ENCODE results near the gene SORCS3.

SORCS3 gene

DNA sequence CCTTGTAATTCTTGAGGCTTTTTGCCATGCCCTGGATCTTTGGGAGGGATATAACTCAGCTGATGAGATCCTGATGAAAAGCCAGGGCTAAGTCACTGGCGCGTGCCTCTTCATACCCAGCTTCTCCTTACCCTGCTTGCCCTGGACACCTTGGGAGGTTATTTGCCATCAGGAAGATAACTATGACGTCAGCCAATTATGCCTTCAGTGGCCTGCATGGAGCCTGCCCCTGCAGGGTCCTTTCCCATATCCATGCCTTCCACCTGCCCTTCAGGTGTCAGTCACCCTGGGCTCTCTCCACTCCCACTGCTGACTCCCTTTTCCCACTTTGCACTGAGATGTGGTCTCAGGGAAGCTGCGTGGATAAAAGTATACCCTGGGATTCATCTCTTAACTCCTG is 520.1 kb downstream of the SORCS3 start:
- in situ Hi-C loops (cut with MboI; ENCODE audit: low sequenced_read_pairs): no loop called here

DNA sequence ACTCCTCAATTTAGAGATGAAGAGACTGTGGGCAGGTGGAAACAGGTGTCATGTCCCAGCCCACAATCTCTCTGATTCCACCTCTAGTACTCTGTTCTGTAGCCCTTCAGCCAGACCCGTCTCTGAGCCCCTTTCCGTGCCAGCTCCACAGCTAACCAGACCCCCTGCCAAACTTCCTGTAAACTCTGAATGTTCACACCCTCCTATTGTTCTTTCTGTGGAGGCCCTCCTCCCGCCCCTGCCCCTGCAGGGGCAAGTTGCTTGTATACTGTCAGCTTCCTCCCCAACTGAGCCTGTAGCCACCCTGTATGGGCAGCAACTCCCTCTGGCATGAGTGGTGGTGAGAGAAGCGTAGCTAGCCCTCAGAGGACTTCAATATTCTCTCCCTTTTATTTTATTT is 520.7 kb downstream of the SORCS3 start:
- in situ Hi-C loops (cut with MboI; ENCODE audit: low sequenced_read_pairs): no loop called here

DNA sequence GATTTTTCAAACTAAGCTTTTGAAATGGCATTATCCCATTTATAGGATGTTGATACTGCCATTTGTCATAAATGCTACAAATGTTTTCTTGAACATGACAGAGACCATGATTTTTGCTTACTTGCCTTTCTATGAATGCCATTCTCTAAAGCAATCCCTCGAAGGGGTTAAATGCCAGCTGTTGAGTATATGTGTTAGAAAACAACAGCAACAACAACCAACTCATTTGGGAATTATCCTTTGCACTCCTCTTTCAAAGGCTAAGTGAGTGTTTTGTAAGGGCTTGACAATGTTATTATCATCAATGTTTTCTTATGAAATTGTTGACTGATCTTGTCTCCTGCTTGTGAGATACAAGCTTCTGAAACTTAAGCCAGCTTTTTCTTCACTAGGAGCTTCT is 529.4 kb downstream of the SORCS3 start:
- in situ Hi-C loops (cut with MboI; ENCODE audit: low sequenced_read_pairs): no loop called here

DNA sequence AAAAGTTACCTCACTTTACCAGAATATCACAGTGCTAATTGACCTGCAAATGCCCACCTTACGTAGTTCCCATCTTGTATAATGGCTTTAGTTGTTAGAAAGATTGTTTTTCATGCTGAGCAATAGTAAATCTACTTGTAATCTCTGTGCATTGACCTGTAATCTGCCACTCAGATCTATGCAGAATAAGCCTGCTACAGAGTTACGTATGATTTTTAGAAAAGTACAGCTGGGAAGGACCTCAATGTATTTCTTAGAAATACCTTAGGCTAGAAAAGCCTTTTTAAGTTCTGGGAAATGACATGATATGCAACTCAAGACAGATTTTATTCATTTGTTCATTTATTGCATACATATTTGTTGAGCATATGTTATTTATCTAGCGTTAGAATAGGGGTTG is 530.9 kb downstream of the SORCS3 start:
- in situ Hi-C loops (cut with MboI; ENCODE audit: low sequenced_read_pairs): no loop called here

DNA sequence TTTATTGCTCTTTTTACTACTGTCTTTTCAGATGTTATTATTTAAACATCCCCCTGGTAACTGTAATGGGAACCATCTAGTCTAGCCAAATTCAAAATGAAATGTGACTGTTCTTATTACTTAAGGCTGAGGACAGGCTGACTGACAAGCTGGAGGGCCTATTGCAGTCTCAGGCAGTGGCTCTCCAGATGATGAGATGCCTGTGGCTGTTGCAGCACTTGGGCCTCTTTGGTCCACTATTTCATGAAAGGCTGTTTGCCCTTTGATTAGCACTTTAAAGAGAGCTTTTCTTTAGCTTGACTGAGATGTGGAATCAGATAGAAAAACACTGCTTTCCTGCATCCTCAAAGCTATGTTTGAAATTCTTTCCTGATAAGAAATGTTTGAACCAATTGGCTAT is 540.5 kb downstream of the SORCS3 start:
- in situ Hi-C loops (cut with MboI; ENCODE audit: low sequenced_read_pairs): no loop called here

DNA sequence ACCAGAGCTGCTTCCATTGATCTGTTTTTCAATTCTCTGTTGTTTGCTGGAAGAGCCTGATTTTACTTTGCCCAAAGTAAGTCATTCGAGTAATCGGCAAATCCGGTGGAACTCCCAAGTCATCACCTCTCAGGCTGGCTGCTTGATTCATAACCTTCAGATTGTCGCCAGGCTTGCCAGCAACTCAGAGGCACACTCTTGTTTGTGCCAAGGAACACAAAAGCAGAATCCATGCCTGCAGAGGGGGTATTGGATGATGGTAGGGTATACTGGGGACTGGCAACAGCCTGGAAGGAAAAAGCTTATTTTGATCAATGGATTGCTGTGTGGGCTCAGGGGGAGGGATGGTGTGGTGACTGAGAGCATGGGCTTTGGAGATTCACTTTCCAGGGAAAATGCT is 542.4 kb downstream of the SORCS3 start:
- in situ Hi-C loops (cut with MboI; ENCODE audit: low sequenced_read_pairs): no loop called here

DNA sequence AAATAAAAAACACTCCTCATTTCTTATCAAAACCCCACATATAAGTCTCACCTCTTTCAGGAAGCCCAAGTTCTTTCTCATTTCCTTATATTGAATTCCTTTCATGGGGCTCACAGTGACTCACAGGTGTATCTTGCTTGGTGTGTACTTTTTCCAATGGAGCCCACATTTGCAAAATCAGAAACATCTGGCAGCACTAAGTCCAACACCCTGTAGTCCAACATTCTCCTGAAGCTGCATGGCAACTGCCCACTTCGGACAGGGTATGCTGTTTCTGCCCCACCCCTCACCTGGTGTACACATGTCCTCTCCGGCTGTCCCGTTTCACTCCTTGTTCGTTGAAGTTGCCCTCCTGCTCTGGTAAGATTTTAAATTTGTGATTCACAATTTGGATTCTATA is 544.1 kb downstream of the SORCS3 start:
- in situ Hi-C loops (cut with MboI; ENCODE audit: low sequenced_read_pairs): no loop called here

DNA sequence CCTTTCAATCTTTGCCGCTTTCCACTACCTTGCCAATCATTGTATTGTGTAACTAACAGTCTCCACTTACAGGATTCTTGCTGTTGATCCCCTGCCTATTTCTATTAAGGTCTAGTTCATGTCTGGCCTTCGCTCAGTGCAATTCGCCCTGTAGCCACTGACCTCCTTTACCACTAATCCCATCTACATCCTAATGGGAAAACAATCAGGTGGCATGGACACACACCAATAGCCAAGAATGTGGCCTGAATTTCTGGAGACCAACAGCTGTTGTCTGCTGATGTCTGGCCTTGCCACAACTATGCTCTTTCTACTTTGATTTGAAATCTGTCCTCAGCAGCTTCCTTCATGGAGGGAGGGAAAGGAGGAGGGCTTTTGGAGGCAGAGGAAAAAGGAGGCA is 546.2 kb downstream of the SORCS3 start:
- in situ Hi-C loops (cut with MboI; ENCODE audit: low sequenced_read_pairs): no loop called here

DNA sequence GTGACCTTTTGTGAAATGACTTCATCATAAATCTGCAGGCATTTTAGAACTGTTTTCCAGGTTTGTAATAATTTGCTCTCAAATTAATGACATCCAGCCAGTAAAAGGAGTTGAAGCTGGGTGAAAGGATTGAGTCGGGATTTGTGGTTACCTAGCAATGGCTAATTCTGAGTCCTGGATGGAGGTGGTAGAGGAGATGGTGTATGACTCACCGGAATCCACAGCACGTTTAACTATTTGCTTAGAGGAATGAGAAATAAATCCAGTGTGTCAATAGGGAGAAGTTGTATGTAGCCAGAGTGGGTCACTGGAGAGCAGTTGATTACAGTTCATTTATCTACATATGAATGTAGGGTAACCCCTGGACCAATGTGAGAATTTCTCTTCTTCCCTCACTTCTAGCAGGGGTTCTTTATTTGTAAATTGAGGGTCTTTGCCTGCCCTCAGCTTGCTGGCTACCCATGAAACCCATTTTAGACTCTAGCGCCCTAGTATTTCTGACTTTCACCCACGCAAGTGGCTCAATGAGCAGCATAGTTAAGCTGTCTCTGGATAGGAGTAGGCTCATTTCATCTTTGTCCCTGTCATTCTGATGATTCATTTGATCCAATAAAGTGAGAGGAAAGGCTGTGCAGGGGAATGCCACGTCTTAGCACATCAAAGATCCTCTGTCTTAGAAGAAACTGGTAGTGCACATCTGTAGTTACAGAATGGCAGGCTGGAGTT is 547.8 kb downstream of the SORCS3 start:
- in situ Hi-C loops (cut with MboI; ENCODE audit: low sequenced_read_pairs): no loop called here

DNA sequence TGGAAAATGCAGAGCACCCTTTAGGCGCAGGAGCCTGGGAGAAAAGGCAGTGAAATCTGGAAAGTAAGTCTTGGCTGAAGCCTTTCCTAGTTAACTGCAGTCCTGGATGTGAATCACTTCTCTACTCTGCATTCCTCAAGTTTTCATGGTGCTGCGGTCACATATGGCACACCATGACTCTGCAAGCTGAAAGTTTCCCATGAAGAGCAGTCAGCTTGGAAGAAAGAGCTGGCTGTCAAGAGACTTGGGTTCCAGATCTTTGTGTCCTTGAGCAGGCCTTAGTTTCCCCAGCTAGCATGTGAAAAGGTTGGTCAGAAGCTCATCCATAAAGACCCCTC is 548.3 kb downstream of the SORCS3 start:
- in situ Hi-C loops (cut with MboI; ENCODE audit: low sequenced_read_pairs): no loop called here

DNA sequence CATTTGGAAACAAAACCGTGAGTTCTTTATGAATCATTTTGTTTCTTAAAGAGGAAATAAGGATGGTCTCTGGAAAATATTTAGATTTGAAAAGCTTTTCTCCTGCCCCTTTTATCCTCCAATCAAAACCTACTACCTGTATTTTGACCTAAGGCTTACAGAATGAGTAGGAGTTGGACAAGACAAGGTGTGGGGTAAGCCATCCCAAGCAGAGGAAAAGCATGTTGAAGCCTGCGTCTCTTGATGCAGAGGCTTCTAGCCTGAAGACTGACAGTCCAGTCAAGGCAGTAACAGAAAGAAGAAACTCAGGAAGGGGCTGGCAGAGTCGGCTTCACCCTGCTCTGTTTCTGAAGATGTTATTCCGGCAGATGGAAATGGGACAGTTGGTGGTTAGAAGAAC is 551.1 kb downstream of the SORCS3 start:
- in situ Hi-C loops (cut with MboI; ENCODE audit: low sequenced_read_pairs): no loop called here

DNA sequence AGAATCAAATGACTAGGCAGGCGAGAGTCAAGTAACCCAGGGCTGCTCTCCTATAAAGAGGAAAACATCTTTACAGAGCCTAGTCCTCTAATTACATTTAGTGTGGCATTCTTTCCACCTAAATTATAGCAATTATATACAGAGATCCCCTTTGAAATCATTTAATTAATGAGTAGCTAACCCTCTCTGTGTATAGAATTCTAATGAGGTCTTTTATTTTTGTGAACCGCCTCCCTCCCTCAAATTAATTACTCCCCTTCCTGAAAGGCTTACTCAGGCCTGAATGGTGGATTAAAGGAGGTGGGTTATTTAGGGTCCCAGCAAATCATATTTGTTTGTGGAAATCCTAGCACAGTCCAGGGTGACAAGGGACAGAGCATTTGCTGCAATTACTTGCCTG is 551.8 kb downstream of the SORCS3 start:
- in situ Hi-C loops (cut with MboI; ENCODE audit: low sequenced_read_pairs): no loop called here

DNA sequence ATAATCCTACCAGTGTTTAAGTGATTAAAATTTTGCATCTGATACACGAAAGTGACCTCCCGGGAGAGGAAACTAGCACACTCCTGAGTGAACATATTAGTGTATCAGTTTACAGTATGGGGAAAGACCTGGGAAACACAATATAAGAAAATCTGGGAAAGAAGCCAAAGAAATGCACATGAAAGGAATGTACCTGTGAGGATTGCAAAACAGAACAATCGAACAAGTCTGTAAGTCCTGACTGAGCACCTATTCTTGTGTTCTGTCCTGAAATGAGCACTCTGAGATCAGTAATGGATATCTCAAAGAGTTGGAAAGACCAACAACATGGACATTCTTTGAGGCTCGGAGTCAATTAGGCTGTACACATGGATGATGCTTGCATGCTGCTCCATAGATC is 554.7 kb downstream of the SORCS3 start:
- in situ Hi-C loops (cut with MboI; ENCODE audit: low sequenced_read_pairs): no loop called here

DNA sequence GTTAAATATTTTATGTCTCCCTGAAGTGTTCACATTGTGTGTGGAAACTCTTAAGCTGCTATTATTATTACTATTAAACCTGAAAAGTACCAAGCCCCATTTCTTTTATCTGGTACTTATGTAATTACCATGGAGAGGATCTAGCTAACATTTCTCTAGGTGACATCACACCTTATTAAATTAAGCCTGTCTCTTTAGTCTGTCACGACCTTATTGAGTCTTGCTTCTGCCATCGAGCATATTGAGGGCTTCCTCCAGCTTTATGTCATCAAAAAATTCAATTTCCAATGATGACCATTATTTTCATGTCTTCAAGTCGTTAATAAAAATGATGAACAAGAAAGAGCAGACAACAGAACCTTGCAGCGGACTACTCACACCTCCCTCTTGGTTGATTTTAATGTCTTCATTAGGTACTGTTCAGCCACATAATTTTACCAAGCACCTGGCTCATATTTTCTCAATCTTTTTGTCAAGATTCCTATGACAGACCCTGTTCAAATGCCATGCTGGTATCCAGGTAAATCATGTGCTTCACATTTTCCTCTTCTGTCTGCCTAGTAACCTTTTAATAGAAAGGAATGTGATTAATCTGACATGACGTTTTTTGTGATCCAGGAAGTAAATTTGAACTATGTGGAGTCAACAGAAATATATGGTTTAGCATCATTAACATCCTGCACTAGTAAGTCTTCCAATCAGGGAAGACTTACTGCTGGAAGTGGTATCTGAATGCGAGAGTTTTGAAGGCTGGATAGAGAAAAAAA is 556.7 kb downstream of the SORCS3 start:
- in situ Hi-C loops (cut with MboI; ENCODE audit: low sequenced_read_pairs): no loop called here

DNA sequence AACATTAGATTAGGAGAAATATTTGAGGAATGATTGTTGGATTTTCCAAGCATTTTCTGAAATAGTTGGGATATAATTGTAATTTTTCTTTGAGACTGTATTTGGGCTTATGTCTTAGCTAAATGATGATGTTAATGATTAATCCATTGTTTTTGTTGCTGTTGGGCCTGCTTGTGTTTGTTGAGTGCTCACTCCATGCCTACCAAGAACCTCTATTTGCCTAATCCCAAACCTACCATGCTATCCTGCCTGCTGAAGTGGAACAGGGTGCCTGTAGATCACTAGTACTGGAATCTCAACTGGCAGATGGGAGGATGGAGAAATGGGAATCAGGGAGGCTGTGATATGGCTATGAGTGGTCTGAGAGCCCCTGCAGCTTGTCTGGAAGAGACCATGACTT is 565.5 kb downstream of the SORCS3 start:
- in situ Hi-C loops (cut with MboI; ENCODE audit: low sequenced_read_pairs): no loop called here

DNA sequence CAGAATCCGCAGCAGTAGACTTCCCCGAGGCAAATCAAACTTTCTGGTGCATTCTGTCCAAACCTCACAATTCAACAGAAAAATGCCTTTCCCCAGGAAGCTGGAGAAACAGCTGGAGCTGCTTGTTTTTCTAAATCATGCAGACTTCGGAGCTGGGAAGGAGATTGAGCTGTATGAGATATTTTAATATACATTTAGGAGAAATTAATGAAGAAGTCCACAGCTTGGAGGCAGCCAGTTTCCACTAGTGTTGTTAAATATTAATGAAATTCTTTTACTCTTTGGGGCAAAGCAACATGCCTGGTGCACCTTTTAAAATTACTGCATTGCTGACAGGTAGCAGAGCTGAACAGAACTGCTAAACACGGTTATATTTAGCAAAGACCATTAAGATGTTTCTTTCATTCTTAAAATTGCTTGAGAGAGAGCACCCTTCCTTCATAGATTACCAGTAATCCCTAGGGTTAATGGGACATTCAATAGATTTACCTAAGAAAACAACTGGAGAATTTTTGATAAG is 566.4 kb downstream of the SORCS3 start:
- in situ Hi-C loops (cut with MboI; ENCODE audit: low sequenced_read_pairs): no loop called here

DNA sequence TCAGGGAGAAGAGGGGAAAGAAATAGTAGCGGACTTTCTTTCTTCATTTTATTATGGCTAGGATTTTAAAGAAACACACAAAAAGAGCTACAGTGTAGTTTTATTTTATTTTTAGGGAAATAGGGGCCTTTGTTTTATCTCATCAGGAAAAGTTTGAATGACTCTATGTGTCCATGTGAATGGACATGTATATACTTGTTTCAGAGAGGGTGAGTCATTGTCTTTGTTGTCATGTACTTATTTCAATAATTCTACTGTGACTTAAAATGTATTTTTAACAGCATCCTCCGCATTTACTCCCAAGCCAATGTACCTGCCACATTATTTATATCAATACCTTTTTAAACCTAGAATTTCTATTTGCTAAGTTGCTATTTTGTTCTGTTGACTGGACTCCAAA is 569.5 kb downstream of the SORCS3 start:
- in situ Hi-C loops (cut with MboI; ENCODE audit: low sequenced_read_pairs): no loop called here

DNA sequence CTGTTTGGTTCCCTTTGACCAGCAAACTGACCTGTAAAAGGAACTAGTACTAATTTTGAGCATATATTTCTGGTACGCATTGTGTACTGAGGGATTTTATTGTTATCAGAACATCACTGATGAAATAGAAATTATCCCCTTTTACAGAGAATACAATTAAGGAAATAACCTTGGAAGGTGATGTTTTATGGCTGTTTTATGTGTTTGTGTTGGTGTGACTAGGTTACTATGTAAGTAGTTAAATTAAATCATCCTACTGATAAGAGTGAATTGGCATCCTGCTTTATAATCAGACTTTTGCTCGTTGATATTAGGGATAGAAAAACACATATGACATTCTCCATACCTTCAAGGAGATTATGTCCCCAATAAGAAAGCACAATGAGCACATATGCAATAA is 596.6 kb downstream of the SORCS3 start:
- in situ Hi-C loops (cut with MboI; ENCODE audit: low sequenced_read_pairs): no loop called here

DNA sequence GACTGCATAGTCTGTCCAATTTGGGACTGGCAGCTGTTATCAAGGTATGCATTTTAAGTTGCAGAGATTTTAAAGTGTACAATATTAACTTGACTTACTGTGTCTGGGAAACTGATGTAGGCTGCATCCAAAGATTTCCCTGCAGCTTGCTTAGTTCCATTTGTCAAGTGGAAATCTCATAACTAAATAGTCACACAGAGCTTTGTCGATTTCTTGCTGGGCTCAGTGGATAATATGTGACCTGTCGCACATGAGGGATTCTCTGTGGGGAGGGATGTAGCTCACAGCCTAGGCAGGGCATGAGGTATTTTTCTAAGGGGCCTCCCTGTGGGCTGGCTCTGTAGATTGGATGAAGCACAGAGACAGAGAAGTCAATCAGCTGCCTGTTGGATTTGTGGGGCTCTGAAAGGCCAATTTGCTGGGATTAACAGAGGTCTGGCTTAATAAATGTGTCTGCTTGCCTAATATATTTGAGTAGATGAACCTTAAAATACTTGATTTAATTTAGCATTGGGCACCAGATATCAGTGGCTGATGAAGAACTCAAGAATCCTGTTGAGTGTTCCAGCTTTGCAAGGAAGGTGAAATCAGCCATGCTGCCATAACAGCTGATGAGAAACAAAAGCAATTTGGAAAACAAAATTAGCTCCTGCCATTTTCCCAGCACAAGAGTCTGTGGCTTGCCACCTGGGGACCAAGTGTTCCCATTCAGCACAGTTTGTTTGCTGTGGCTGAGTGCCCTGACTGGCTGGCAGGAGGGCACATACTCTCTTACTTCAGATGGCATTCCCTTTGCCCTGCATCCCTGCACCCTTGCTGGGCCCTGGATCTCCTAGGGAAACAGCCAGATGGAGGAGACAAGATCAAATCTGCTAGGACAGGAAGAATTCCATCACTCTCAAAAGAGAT is 598.5 kb downstream of the SORCS3 start:
- in situ Hi-C loops (cut with MboI; ENCODE audit: low sequenced_read_pairs): no loop called here

DNA sequence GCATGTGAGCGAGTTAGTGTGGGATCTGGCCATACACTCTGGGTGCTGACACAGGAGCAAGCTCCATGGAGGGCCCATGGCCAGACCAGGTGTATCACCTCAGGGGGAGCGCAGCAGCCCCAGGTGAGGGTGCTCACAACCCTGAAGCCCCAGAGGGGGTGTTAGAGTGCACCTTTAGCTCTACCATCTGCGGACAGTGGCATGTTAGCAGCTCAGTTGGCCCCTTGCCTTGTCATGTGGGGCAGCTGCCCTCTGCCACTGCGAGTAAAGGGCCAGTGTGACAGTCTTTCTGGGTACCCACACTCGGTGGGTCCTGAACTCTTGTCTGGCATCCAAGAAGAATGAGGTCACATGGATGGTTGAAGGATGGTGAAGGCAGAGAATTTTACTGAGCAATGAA is 600.2 kb downstream of the SORCS3 start:
- in situ Hi-C loops (cut with MboI; ENCODE audit: low sequenced_read_pairs): no loop called here

DNA sequence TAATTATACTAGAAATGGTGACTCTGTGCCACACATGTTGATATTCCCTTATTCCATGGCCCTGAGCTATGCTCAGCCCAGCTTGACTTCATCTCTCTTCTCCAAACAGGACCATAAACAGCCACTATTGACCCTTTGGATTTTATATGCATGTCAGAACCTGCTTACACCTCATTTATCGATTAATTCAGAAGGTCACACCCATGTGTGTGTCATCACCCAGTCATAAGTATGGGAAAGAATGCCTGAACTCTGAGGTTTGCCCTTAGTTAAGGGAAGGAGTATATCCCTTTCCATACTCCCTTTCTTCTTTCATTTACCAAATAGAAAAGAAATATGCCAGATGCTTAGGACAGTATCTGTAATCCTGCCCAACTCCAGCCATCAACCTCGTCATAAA is 602.3 kb downstream of the SORCS3 start:
- in situ Hi-C loops (cut with MboI; ENCODE audit: low sequenced_read_pairs): no loop called here

DNA sequence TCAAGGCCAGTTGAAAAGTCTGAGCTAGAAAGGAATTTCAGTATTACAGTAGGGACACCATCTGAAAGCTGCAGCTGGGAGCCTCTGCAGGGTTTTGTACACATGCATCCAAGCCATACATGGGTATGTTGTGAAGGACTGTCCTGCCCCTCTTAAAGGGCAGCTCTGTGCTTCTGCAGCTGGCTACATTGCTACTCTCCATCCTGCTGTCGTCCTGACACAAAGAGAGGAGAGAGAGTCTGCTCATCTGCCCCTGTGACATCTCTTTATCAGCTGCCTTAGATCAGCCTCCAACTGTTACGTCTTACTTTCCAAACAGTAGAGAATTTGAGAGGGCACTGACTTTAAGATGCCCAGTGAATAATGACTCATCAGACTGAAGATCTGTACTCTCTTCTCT is 602.7 kb downstream of the SORCS3 start:
- in situ Hi-C loops (cut with MboI; ENCODE audit: low sequenced_read_pairs): no loop called here
